ENCODE measurements around the gene PKHD1. TPM values are rescaled to one million over a fixed set of nuclear protein-coding genes. Genes with fewer than 3 reads are reported as not detected.

The PKHD1 gene
- polyA plus RNA-seq, 4 donors, result under 0.01 to 1.3 TPM; not detected in 2

GRCh38 chr6:52098721-52099120 lies 11.3 kb upstream of the PKHD1 start:
- H3K4me3 ChIP-seq (ENCODE audit: low read depth in 1 of 3, low read length in 3 of 3), result no peak overlapping the region
- H3K27ac ChIP-seq (ENCODE audit: low read depth in 1 of 3, low read length in 2 of 3), result no peak overlapping the region
- no peaks in the 10 kb centered on the region for H3K36me3 ChIP-seq (ENCODE audit: control insufficient read depth in 3 of 3, insufficient read depth in 2 of 3, low read depth in 1 of 3, low read length in 3 of 3)
- WGBS, 3 donors, result 54 to 66% (median 56%) methylated on average over 1 of the region's 1 CpG
- no peak for DNase-seq
- no peak for FAIRE-seq
- H3K27me3 ChIP-seq (ENCODE audit: control insufficient read depth in 3 of 3, insufficient read depth in 3 of 3, low read length in 3 of 3), result no peaks in the 10 kb centered on the region
- H3K4me1 ChIP-seq (ENCODE audit: control insufficient read depth in 3 of 3, insufficient read depth in 2 of 3, low read depth in 1 of 3, low read length in 2 of 3), result peaks cover 0 to 4% (median 0%) of the 10 kb centered on the region in 3 donors
- H3K9me3 ChIP-seq (ENCODE audit: control insufficient read depth in 2 of 2, insufficient read depth in 1 of 2, low read depth in 1 of 2, low read length in 1 of 2), result no peaks in the 10 kb centered on the region

- Histone ChIP-seq H3K27ac (ENCODE audit: low read depth in 1 of 3, low read length in 2 of 3) (no peak overlapping the region), H3K4me1 (ENCODE audit: control insufficient read depth in 3 of 3, insufficient read depth in 2 of 3, low read depth in 1 of 3, low read length in 2 of 3) (peaks cover 0 to 6% (median 0%) of the 10 kb centered on the region in 3 donors), H3K9me3 (ENCODE audit: control insufficient read depth in 2 of 2, insufficient read depth in 1 of 2, low read depth in 1 of 2, low read length in 1 of 2) (no peaks in the 10 kb centered on the region), H3K36me3 (ENCODE audit: control insufficient read depth in 3 of 3, insufficient read depth in 2 of 3, low read depth in 1 of 3, low read length in 3 of 3) (no peaks in the 10 kb centered on the region), H3K4me3 (ENCODE audit: low read depth in 1 of 3, low read length in 3 of 3) (no peak overlapping the region), H3K27me3 (ENCODE audit: control insufficient read depth in 3 of 3, insufficient read depth in 3 of 3, low read length in 3 of 3) (no peaks in the 10 kb centered on the region)
- FAIRE-seq (no peak), DNase-seq (no peak)
- WGBS, 3 donors, result 37 to 60% (median 42%) methylated on average over 2 of the region's 2 CpGs
These were observed 2.4 kb upstream of the PKHD1 start for GRCh38 chr6:52089758-52090348.

GRCh38 chr6:52086741-52087140 lies 672 bp downstream of the PKHD1 start:
- no peak overlapping the region for H3K4me3 ChIP-seq (ENCODE audit: low read depth in 1 of 3, low read length in 3 of 3)
- no peak overlapping the region for H3K27ac ChIP-seq (ENCODE audit: low read depth in 1 of 3, low read length in 2 of 3)
- H3K36me3 ChIP-seq (ENCODE audit: control insufficient read depth in 3 of 3, insufficient read depth in 2 of 3, low read depth in 1 of 3, low read length in 3 of 3), result no peaks in the 10 kb centered on the region
- DNase-seq (no peak), FAIRE-seq (no peak)
- peaks cover 0 to 6% (median 0%) of the 10 kb centered on the region in 3 donors for H3K4me1 ChIP-seq (ENCODE audit: control insufficient read depth in 3 of 3, insufficient read depth in 2 of 3, low read depth in 1 of 3, low read length in 2 of 3)
- no peaks in the 10 kb centered on the region for H3K9me3 ChIP-seq (ENCODE audit: control insufficient read depth in 2 of 2, insufficient read depth in 1 of 2, low read depth in 1 of 2, low read length in 1 of 2)
- H3K27me3 ChIP-seq (ENCODE audit: control insufficient read depth in 3 of 3, insufficient read depth in 3 of 3, low read length in 3 of 3), result no peaks in the 10 kb centered on the region
- WGBS, 3 donors, result 79 to 82% (median 80%) methylated on average over 5 of the region's 5 CpGs

GRCh38 chr6:52081237-52081636 lies 6.2 kb downstream of the PKHD1 start:
- Histone ChIP-seq H3K4me1 (ENCODE audit: control insufficient read depth in 3 of 3, insufficient read depth in 2 of 3, low read depth in 1 of 3, low read length in 2 of 3) (no peaks in the 10 kb centered on the region), H3K27me3 (ENCODE audit: control insufficient read depth in 3 of 3, insufficient read depth in 3 of 3, low read length in 3 of 3) (no peaks in the 10 kb centered on the region), H3K27ac (ENCODE audit: low read depth in 1 of 3, low read length in 2 of 3) (no peak overlapping the region), H3K4me3 (ENCODE audit: low read depth in 1 of 3, low read length in 3 of 3) (no peak overlapping the region), H3K36me3 (ENCODE audit: control insufficient read depth in 3 of 3, insufficient read depth in 2 of 3, low read depth in 1 of 3, low read length in 3 of 3) (no peaks in the 10 kb centered on the region), H3K9me3 (ENCODE audit: control insufficient read depth in 2 of 2, insufficient read depth in 1 of 2, low read depth in 1 of 2, low read length in 1 of 2) (no peaks in the 10 kb centered on the region)
- DNase-seq, result no peak
- FAIRE-seq, result no peak
- WGBS, 3 donors, result 83 to 89% (median 87%) methylated on average over 4 of the region's 4 CpGs

- no peak for FAIRE-seq
- Histone ChIP-seq H3K4me3 (ENCODE audit: low read depth in 1 of 3, low read length in 3 of 3) (no peak overlapping the region), H3K36me3 (ENCODE audit: control insufficient read depth in 3 of 3, insufficient read depth in 2 of 3, low read depth in 1 of 3, low read length in 3 of 3) (no peaks in the 10 kb centered on the region), H3K27me3 (ENCODE audit: control insufficient read depth in 3 of 3, insufficient read depth in 3 of 3, low read length in 3 of 3) (peaks cover 0 to 5% (median 0%) of the 10 kb centered on the region in 3 donors), H3K9me3 (ENCODE audit: control insufficient read depth in 2 of 2, insufficient read depth in 1 of 2, low read depth in 1 of 2, low read length in 1 of 2) (no peaks in the 10 kb centered on the region), H3K27ac (ENCODE audit: low read depth in 1 of 3, low read length in 2 of 3) (no peak overlapping the region), H3K4me1 (ENCODE audit: control insufficient read depth in 3 of 3, insufficient read depth in 2 of 3, low read depth in 1 of 3, low read length in 2 of 3) (no peaks in the 10 kb centered on the region)
- DNase-seq, result no peak
- 59 to 69% (median 67%) methylated on average over 8 of the region's 8 CpGs for WGBS, 3 donors
These were observed 9.3 kb downstream of the PKHD1 start for GRCh38 chr6:52077961-52078625.

- H3K27me3 ChIP-seq (ENCODE audit: control insufficient read depth in 3 of 3, insufficient read depth in 3 of 3, low read length in 3 of 3), result peaks cover 0 to 5% (median 0%) of the 10 kb centered on the region in 3 donors
- H3K9me3 ChIP-seq (ENCODE audit: control insufficient read depth in 2 of 2, insufficient read depth in 1 of 2, low read depth in 1 of 2, low read length in 1 of 2), result no peaks in the 10 kb centered on the region
- 53 to 63% (median 54%) methylated on average over 3 of the region's 3 CpGs for WGBS, 3 donors
- no peak for DNase-seq
- no peaks in the 10 kb centered on the region for H3K4me1 ChIP-seq (ENCODE audit: control insufficient read depth in 3 of 3, insufficient read depth in 2 of 3, low read depth in 1 of 3, low read length in 2 of 3)
- H3K36me3 ChIP-seq (ENCODE audit: control insufficient read depth in 3 of 3, insufficient read depth in 2 of 3, low read depth in 1 of 3, low read length in 3 of 3), result no peaks in the 10 kb centered on the region
- no peak overlapping the region for H3K27ac ChIP-seq (ENCODE audit: low read depth in 1 of 3, low read length in 2 of 3)
- no peak for FAIRE-seq
- H3K4me3 ChIP-seq (ENCODE audit: low read depth in 1 of 3, low read length in 3 of 3), result no peak overlapping the region
These were observed 10.1 kb downstream of the PKHD1 start for GRCh38 chr6:52077180-52077884.

- Histone ChIP-seq H3K27me3 (ENCODE audit: control insufficient read depth in 3 of 3, insufficient read depth in 3 of 3, low read length in 3 of 3) (peaks cover 0 to 5% (median 0%) of the 10 kb centered on the region in 3 donors), H3K27ac (ENCODE audit: low read depth in 1 of 3, low read length in 2 of 3) (no peak overlapping the region), H3K4me1 (ENCODE audit: control insufficient read depth in 3 of 3, insufficient read depth in 2 of 3, low read depth in 1 of 3, low read length in 2 of 3) (no peaks in the 10 kb centered on the region), H3K4me3 (ENCODE audit: low read depth in 1 of 3, low read length in 3 of 3) (no peak overlapping the region), H3K36me3 (ENCODE audit: control insufficient read depth in 3 of 3, insufficient read depth in 2 of 3, low read depth in 1 of 3, low read length in 3 of 3) (no peaks in the 10 kb centered on the region), H3K9me3 (ENCODE audit: control insufficient read depth in 2 of 2, insufficient read depth in 1 of 2, low read depth in 1 of 2, low read length in 1 of 2) (no peaks in the 10 kb centered on the region)
- 73 to 75% (median 74%) methylated on average over 4 of the region's 4 CpGs for WGBS, 3 donors
- DNase-seq (no peak), FAIRE-seq (no peak)
These were observed 10.6 kb downstream of the PKHD1 start for GRCh38 chr6:52076791-52077179.

- H3K36me3 ChIP-seq (ENCODE audit: control insufficient read depth in 3 of 3, insufficient read depth in 2 of 3, low read depth in 1 of 3, low read length in 3 of 3), result no peaks in the 10 kb centered on the region
- no peak overlapping the region for H3K4me3 ChIP-seq (ENCODE audit: low read depth in 1 of 3, low read length in 3 of 3)
- no peak overlapping the region for H3K27ac ChIP-seq (ENCODE audit: low read depth in 1 of 3, low read length in 2 of 3)
- peaks cover 0 to 5% (median 0%) of the 10 kb centered on the region in 3 donors for H3K27me3 ChIP-seq (ENCODE audit: control insufficient read depth in 3 of 3, insufficient read depth in 3 of 3, low read length in 3 of 3)
- DNase-seq, result no peak
- WGBS, 3 donors, result 73 to 88% (median 82%) methylated on average over 5 of the region's 5 CpGs
- H3K4me1 ChIP-seq (ENCODE audit: control insufficient read depth in 3 of 3, insufficient read depth in 2 of 3, low read depth in 1 of 3, low read length in 2 of 3), result no peaks in the 10 kb centered on the region
- no peak for FAIRE-seq
- H3K9me3 ChIP-seq (ENCODE audit: control insufficient read depth in 2 of 2, insufficient read depth in 1 of 2, low read depth in 1 of 2, low read length in 1 of 2), result no peaks in the 10 kb centered on the region
These were observed 12.7 kb downstream of the PKHD1 start for GRCh38 chr6:52074716-52075115.
